Measurements from ENCODE around the gene MAB21L2. TPM values are rescaled to one million over a fixed set of nuclear protein-coding genes. Genes with fewer than 3 reads are reported as not detected.

The MAB21L2 gene
- total RNA-seq, 2 donors from 2014 or later: 1.0 to 9.6 TPM

DNA sequence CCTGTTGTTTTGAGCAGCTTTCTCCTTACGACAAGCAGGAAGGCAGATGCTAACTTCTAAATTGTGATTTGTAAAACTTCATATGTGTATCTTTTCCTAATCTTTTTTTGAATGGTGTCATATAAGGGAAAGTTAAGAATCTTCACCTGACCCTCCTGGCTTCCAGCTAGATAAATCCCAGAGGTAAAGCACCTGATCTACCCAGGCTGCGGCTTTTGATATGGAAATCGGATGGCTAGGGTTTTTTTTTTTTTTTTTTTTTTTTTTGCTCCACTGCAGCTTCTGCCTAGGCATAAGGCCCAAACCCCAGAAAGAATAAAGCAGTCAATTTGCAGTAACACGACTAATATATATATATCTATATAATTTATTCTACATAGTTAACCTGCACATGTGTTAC, 10.0 kb downstream of the MAB21L2 start:
- DNase-seq (no peak), ATAC-seq (no peak)
- intact Hi-C loops (cut with DNase I): no loop called here

DNA sequence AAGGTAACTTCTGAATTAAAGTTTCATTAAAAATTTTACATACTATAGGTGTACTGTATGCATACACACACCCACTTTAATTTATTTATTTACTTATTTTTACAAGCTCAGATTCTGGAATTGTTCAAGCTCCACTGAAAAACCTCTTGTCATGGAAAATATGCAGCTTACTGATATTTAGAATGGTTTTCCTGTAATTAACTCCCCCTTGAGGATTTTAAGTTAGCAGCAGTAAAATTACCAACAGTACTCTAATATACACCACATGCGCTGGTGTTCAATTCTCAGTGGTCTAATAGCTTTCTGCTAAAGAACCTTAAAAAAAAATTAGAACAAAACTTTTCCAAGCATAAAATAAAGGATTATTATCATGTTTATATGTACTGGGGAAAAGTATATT, 12.0 kb downstream of the MAB21L2 start:
- intact Hi-C loops (cut with DNase I): no loop called here
- DNase-seq (no peak), ATAC-seq (no peak)

DNA sequence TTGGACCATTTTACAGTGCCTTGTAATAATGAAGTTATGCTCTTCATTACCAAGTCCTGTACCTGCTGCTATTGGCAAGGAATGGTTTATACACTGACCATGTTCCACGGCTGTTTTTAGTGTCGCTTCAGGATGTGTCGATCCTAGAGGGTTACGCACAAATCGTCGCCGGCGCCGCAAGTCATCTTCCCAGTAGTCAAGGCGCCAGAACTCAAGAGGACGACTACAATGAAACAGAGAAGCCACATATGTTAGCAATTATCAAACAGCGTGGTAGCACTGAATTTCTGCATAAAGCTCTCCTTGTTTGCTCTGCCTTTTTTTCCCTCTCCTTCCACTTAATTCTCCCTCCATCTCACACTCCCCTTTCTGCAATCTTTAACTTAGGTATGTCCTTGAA, 17.0 kb downstream of the MAB21L2 start:
- DNase-seq (no peak), ATAC-seq (no peak)
- intact Hi-C loops (cut with DNase I): no loop called here

DNA sequence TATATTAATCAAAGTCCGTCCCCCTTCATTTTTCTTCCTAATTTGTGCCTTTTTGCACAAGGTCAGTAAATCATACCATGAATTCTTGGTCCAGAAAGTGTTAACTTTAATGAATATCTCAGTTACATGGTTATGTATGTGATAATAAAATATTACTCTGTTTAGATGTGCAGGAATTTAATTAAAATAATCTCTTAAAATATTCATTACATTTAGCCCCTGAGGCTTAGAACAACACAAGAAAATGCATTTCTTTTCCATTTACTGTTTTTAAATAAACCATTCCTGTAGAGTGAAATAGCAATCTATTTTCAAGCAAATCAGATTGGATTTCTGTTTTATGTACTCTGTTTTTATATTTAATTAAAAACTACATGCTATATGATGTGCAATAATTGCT, 17.6 kb downstream of the MAB21L2 start:
- intact Hi-C loops (cut with DNase I): no loop called here
- DNase-seq (no peak), ATAC-seq (no peak)

DNA sequence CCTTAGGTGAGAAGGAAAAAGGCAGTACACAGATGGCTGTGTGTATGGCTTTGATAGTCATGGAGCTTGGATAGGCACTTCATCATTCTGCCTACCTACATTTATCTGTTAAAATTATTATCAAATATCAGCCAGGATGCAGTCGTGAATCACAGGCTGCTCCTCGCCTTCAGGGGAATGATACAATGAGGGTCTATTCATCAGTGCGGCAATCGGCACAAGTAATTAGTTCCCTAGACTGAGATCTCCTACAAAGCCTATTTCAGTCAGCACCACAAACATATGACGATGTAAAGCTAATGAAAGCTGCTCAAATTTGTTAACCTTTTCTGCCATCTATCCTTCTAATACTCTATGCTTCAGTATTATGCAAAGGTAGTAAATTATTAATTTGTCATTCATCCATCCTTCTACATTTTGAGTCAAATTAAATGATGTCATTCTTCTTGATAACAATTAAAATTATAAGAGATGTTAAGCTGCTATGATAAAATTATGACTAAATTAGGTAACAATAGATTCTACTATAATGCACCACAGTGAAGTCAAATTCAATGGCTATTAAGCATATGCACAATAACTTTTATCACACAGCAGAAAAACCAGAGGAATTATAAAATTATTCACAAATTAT, 19.0 kb downstream of the MAB21L2 start:
- ATAC-seq (no peak), DNase-seq (no peak)
- intact Hi-C loops (cut with DNase I): no loop called here

DNA sequence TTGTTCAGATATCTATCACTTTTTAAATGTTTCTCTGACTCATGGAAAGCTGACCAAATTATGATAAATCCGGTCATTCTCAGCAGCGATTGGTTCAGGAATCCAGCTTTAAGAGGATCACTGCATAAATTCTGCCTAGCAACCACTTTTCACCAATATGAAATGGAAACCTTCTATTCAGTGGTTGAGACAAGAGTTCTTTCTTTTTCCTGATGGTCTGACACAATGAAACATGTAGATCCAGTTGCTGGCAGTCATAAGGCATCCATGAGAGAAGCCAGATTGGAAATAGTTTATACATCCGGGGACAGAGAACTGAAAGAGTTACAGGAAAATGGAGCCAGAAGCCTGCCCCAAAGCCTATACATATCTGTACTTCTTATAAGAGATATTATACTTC, 27.2 kb downstream of the MAB21L2 start:
- DNase-seq (no peak), ATAC-seq (no peak)
- intact Hi-C loops (cut with DNase I): no loop called here

- intact Hi-C loops (cut with DNase I): no loop called here
- DNase-seq (no peak), ATAC-seq (no peak)
Measured at GRCh38 chr4:150619042-150619441, 37.1 kb downstream of the MAB21L2 start.

DNA sequence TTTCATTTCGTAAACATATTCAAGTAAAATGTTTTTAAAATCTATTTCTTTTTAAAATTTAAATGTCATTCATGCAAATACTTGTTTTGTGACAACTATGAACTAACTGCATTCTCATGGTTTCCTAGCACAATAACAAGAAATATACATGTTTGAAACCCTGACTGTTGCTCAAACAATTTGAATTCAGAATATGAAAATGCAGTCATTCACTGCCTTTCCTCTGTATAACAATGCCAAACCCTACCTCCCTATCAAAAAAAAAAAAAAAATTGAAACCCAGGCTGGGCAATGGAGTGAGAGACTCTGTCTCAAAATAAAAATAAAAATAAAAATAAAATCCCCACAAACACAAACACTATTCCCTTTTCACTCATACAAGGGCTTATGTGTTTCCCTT, 42.1 kb downstream of the MAB21L2 start:
- no peak for ATAC-seq
- DNase-seq: no peak
- intact Hi-C loops (cut with DNase I): no loop called here

- ATAC-seq: no peak
- intact Hi-C loops (cut with DNase I): no loop called here
- DNase-seq: no peak
Measured at GRCh38 chr4:150625033-150625432, 43.1 kb downstream of the MAB21L2 start.

DNA sequence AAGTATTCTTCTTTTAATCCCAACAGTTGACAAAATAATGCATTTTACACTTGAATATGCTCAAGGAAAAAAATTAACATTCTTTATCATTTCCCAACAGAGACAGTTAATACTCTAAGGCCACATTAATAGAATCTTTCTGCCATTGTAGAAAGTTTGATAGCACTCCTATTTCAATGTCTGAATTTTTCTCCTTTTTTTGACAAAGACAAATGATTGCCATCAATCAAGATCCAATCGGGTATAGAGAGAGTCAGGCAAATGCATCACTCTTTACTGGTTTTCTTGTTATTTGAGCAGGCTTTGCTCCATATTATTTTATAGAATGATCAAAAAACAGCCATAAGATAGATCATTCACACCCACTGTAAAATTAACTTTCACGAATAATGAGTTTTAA, 46.1 kb downstream of the MAB21L2 start:
- DNase-seq: no peak
- ATAC-seq: no peak
- intact Hi-C loops (cut with DNase I): no loop called here

DNA sequence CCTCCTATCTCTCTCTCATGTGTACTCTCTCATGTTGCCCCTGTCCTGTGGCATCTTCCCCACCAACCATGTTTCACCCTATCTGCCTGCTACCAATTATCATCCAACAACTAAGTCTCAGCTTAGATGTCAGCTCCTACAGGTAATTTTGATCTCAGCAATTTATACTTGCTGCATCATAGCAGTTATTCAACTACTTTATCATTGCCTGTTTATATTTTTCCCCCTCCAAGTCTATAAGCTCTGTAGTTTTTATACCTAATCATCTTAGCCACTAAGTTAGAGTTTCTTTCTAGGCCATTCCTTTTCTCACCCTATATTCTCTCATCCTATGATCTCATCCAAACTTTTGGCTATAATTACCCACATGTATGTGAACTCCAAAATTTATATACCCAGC, 50.7 kb downstream of the MAB21L2 start:
- ATAC-seq: no peak
- intact Hi-C loops (cut with DNase I): no loop called here
- no peak for DNase-seq
